ENCODE measurements around the gene ZRSR2.
A peak's percentile ranks its signal among the peaks of the same experiment; 100 is the strongest.
"Not testable (repeated sequence)": the region's sequence is repeated elsewhere in the genome, so short reads cannot be mapped to it uniquely, and the experiment has no call there.

ZRSR2 gene

DNA sequence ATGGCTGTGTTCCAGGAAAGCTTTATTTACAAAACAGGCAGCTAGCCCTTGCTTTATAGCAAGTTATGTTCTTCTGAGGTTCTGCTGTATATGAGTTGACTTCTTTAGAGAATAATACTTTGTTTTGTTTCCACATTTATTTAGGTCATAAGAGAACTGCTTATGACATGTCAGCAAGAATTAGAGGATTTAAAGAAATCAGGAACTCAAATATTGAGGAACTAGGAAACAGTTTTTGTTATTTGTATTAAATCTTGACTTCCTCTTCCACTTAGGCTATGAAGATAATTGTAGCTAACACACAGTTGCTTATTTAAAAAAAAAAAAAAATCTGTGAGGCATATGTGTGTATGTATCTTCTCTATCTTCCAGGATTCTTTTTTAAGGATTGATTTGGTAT lies 14.3 kb downstream of the ZRSR2 start:
- DNase-seq: no peak

DNA sequence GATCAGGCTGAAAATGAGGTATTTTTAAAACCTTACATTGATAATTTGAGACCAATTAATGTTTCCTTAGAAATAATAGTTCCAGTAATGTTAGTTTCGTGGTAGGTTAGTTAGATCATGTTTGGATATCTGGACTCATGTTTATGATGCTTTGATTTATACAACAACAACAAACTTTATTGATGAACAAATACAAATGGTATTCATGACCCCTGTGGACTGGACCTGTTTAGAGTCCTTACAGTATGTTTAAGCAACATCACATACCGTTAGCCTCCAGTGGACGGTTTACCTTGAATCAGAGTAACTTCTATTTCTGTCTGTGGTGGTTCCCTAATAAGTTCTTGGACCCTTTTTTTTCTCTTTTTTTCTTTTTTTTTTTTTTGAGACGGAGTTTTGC lies 18.0 kb downstream of the ZRSR2 start:
- no peak for DNase-seq

DNA sequence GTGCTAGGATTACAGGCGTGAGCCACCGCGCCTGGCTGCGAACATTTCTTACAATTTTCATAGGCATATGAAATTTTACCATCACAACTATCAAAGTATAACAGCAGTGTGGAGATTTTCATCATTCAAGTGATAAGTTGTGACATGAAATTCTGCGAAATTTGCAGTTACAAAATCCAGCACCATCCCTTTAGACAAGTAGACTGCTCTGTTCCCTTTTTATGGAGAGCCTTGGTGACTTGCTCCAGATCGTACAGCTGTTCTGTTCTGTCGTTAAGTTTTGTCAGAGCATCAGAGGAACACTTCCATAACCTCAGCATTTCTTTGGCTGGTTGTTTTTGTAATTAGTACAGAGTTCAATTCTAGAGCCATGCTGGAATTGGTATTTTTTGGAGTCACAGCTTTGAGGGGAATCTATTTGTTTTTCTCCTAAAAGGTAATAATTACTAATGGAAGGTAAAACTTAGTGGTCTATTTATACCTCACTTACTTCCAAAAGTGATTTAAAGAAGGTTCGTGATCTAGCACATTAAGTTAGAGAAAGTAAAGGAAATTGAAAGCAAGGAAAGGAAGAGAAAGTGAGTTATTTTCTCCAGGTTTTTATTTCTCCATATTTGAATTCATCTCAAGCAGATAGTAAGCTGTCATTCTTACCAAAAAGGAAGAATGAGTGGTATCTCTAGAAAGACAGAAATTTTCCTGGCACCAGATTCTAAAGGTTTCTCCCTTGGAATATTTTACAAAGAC lies 22.1 kb downstream of the ZRSR2 start:
- DNase-seq: no peak

DNA sequence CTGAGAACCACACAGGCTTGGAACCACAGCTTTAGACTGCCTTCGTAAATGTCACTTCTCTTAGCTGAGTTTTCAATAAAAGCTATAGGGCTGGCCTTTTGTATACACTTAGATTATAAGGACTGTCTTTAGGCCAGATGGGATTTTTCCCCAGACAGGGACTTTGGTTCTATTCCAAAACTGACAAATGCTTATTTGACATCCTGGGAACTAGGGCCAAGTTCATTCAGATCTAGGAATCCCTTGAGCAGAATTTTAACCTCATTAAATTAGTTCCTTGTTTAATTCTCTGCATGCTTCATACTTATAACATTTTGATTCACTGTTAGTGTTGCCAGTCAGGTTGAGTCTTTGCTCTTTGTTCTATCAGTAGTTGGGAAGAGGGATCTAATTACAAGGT lies 23.1 kb downstream of the ZRSR2 start:
- DNase-seq: no peak

DNA sequence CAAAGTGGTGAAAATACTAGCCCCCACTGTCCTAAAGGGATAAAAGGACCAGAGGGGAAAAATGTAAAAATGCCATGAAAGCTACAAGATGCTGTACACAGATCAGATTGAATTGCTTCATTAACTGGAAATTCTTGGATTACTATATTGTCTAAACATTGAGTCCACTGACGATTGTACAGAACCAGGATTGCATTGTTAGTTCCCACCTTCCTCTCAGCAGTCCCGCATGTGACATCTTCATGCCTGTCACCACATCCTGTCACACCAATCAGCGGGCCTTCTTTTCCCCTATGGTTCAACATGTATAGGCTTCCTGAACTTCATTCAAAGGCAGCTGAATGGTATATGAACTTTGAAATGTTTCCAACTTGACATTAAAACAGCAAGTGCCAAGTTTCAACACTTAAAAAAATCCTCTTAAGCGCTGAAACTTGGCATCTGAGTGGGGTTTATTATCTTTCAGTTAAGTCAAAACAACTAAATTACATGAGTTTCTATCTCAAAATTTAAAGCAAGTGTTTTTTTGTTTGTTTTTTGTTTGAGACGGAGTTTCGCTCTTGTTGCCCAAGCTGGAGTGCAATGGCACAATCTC lies 24.6 kb downstream of the ZRSR2 start:
- no peak for DNase-seq

GRCh38 chrX:15815779-15816437 lies 25.6 kb downstream of the ZRSR2 start:
- peak in 1 of 4 experiments; percentile 0 for DNase-seq

- DNase-seq: no peak
Measured at GRCh38 chrX:15816438-15816809, 26.1 kb downstream of the ZRSR2 start.

- no peak for DNase-seq
Measured at GRCh38 chrX:15816886-15817285, 26.6 kb downstream of the ZRSR2 start.

DNA sequence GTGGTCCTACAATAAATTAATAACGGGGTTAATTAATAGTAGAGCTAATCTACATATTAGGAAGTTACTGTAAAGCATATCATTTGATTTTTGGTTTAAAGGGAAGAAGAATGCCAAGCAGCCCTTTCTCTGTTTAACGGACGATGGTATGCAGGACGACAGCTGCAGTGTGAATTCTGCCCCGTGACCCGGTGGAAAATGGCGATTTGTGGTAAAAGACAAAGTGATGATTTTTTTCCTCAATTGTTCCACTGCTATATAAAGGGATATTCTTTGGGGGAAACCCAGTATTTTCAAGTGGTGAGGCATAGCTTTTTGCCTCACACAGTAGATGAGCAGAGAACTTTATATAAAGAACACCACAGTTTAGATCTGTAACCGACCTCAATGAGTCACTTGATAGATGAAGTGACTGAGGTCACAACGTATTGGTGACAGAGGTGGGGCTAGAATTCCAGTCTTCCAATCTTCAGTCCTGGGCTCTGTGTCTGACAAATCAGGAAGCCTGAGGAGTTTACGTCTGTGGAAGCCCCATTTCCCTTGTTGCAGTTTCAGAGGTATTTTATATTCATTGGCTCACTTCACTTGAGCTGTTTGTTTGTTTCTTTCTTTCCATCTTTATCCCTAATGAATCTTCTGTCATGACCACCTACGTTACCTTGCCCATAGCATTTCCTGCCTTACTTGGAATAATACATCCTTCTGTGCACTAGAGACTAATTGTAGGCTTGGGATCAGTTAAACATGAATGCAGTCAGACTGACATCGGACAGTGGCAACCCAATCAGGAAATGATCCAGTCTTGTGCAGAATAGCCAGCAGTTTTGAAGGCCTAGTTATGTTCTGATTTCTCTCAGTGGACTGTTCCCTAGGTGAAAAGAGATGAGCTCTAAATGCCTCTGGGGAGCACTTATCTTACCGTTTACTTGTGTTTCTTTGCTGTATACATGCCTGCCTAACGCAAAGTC lies 30.1 kb downstream of the ZRSR2 start:
- no peak for DNase-seq

DNA sequence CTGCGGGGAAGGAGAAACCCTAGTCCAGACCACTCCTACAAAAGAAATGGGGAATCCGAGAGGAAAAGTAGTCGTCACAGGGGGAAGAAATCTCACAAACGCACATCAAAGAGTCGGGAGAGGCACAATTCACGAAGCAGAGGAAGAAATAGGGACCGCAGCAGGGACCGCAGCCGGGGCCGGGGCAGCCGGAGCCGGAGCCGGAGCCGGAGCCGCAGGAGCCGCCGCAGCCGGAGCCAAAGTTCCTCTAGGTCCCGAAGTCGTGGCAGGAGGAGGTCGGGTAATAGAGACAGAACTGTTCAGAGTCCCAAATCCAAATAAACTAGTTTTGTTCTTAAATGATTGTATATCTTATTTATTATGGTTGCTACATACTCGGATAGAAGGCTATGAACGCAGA lies 32.6 kb downstream of the ZRSR2 start:
- no peak for DNase-seq

- DNase-seq: no peak
Measured at GRCh38 chrX:15825936-15826335, 35.7 kb downstream of the ZRSR2 start.

GRCh38 chrX:15829217-15829616 lies 38.9 kb downstream of the ZRSR2 start:
- no peak for DNase-seq

GRCh38 chrX:15831347-15831746 lies 41.1 kb downstream of the ZRSR2 start:
- DNase-seq: not testable (repeated sequence)

GRCh38 chrX:15834053-15834452 lies 43.8 kb downstream of the ZRSR2 start:
- no peak for DNase-seq

DNA sequence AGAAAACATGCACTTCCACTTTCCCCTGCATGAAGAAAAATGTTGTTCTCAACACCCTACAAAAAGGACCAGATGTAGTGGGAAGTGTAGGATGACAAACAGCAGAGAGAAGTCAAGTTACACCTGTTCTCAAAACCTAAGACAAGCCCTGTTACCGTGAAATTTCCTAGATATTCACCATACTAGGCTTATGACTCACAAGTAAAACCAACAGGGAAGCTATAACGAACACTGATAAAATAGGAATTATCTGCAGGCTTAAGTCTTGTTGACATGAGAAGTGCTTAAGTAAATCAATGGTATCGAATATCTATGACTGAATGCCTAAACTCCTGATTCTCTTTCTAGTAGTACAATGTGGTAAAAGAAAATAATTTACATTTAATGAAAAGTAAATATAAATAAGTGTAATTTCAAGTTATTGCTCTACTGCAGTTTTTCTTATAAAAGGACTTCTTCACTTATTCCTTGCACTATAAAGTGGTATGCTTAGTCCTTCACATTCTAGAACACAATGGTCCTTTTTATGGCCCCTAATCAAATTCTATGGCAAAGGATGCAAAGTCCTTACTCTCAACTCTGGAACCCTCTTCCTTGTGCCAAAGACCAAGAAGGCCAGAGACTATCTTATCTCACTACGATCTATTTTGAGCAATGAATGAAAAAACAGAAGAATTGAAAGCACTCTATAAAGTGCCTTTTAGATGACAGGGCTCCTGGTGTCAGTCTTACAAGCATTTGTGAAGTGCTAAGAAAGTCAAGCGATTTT lies 44.7 kb downstream of the ZRSR2 start:
- DNase-seq: no peak

GRCh38 chrX:15838017-15838416 lies 47.7 kb downstream of the ZRSR2 start:
- DNase-seq: no peak

DNA sequence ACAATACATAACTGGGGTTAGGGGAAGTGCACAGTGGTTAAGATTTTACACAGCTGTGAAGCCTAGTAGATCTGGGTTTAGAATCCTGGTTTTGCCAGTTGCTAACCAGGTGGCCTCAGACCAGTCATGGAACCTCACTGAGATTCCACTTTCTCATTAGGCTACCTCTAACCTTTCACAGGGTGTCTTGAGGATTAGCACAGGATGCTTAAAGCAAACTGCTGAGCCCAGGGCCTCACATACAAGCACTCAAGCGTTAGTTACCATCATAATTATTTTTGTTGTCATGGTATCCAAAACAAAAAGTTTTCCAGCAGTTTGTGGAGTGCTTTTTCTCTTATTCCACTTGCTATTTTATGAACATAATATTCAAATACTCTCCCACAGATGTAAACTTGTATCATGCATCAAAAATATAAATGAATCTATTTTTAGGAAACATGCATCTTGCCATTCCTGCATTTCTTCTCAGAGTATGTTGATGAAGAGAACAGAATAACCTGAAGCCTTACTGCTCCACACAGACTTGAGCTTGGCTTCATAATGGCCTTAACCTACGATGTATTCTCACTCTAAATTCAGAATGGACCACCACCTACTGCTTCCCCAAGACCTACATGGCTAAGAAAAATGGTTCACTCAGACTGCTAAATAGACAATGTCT lies 51.7 kb downstream of the ZRSR2 start:
- no peak for DNase-seq

DNA sequence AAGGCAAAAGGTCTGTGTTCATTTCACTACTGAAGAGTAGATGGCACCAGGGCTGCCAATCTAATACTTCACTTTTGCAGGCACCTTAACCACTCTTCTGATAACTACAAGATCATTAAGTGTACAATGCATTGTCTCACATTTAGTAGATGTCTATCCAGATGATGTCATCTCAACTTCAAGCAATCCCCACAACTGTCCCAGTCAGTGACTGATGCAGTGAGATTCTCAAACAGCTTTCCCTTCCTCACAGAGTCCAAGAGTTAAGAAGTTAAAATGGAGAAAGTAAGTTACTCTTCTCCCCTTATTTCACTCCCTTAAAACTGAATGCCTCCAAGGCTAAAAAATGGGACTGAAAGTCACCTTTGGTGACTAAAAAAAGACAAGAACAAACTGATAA lies 53.7 kb downstream of the ZRSR2 start:
- no peak for DNase-seq

GRCh38 chrX:15848576-15848975 lies 58.3 kb downstream of the ZRSR2 start:
- no peak for DNase-seq

DNA sequence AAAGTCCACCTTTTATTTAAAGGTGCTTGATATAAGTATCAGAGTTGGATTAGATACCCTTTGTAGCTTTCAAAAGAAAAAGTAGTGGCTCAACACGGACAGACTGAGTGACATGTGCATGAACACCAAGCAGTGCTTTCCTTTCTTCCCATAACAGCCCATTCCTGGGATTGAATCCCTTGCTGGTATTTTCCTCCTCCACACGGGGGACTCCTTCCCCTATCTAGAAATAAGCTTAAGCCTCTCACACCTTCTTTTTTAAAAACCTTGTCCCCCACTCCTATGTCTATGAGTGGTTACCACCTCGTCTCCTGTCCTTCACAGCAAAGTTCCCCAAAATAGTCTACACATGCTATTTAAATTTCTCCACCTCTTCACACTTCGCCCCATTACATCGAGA lies 59.3 kb downstream of the ZRSR2 start:
- no peak for DNase-seq

- DNase-seq: no peak
Measured at GRCh38 chrX:15853586-15854079, 63.3 kb downstream of the ZRSR2 start.

Data from activated CD4-positive, CD25-positive, alpha-beta regulatory T cell (primary cell).